ENCODE measurements around the gene SAYSD1. TPM values are rescaled to one million over a fixed set of nuclear protein-coding genes. Genes with fewer than 3 reads are reported as not detected.

SAYSD1 gene
- total and polyA plus RNA-seq, 2 of the 8 experiments (the other 6 are each of a cell fraction or from before 2014, with no cell fraction given) = 6.7 to 7.9 TPM

GRCh38 chr6:39060467-39061160 is 54.4 kb downstream of the SAYSD1 start:
- Histone ChIP-seq H3K4me1 (replicated peaks in 1 of 4; ENCODE audit: control insufficient read depth in 3 of 4, insufficient read depth in 4 of 4, low read length in 3 of 4) (no peaks in the 10 kb centered on the region), H3K27me3 (replicated peaks in 1 of 4; ENCODE audit: control insufficient read depth in 3 of 4, extremely low read depth in 1 of 4, insufficient read depth in 3 of 4, low read length in 3 of 4) (no peaks in the 10 kb centered on the region), H3K9ac (replicated peaks in 1 of 4; ENCODE audit: extremely low read depth in 1 of 4, low read depth in 3 of 4, low read length in 3 of 4) (no peak overlapping the region), H2BK12ac (ENCODE audit: low read depth, low read length) (no peak overlapping the region), H3K56ac (replicated peaks; ENCODE audit: insufficient read length, low read depth, low read length) (no peak overlapping the region), H4K91ac (replicated peaks; ENCODE audit: insufficient read length, low read length) (no peak overlapping the region), H4K20me1 (replicated peaks in 1 of 2; ENCODE audit: control insufficient read depth in 1 of 2, insufficient read depth in 2 of 2, low read length in 2 of 2) (peaks cover 0 to 2% of the 10 kb centered on the region in 2 experiments), H2BK5ac (ENCODE audit: low read depth, low read length) (no peak overlapping the region), H4K5ac (ENCODE audit: insufficient read length, low read depth, low read length) (no peak overlapping the region), H2BK15ac (ENCODE audit: low read length) (no peak overlapping the region), H3K14ac (ENCODE audit: insufficient read length) (no peak overlapping the region), H2AFZ (ENCODE audit: low read length) (no peak overlapping the region), H3K79me1 (ENCODE audit: low read depth, low read length) (no peaks in the 10 kb centered on the region), H4K8ac (ENCODE audit: extremely low read depth, insufficient read depth, low read length) (no peak overlapping the region; the same call in 1 of the 2 replicates), H3K4me2 (ENCODE audit: insufficient read depth in 1 of 2, low read depth in 2 of 2, low read length in 2 of 2) (no peak overlapping the region), H3K23me2 (ENCODE audit: low read depth, low read length) (no peaks in the 10 kb centered on the region; the same call in 1 of the 2 replicates), H3K23ac (ENCODE audit: insufficient read length) (no peak overlapping the region), H3K27ac (ENCODE audit: low read depth, low read length) (no peak overlapping the region), H2BK20ac (ENCODE audit: low read length) (no peak overlapping the region), H2BK120ac (replicated peaks; ENCODE audit: low read depth, low read length) (no peak overlapping the region), H2AK5ac (ENCODE audit: low read depth, low read length) (no peak overlapping the region), H3K79me2 (ENCODE audit: control insufficient read depth in 1 of 2, insufficient read depth in 2 of 2, low read length in 2 of 2) (no peaks in the 10 kb centered on the region), H3K36me3 (ENCODE audit: control insufficient read depth in 2 of 4, insufficient read depth in 4 of 4, low read length in 3 of 4) (peaks cover 0 to 3% (median 2%) of the 10 kb centered on the region in 4 experiments; a peak in 2 of 8 replicates), H3K4ac (replicated peaks; ENCODE audit: insufficient read length, low read depth, low read length) (no peak overlapping the region), H3K9me3 (ENCODE audit: insufficient read depth in 2 of 2, low read depth in 1 of 2, low read length in 1 of 2) (no peaks in the 10 kb centered on the region), H3K4me3 (ENCODE audit: extremely low read depth in 1 of 4, insufficient read depth in 2 of 4, low read depth in 3 of 4, low read length in 4 of 4) (no peak overlapping the region), H3K18ac (ENCODE audit: extremely low read depth, low read length) (no peak overlapping the region)
- ChIA-PET CTCF (ENCODE audit: partially characterized antibody) (interaction anchor here (0.6 to 5.1 kb wide), 20 partner anchors 10 to 1948 kb away, joined by 3 to 28 read pairs (median 5); partner anchors contain the start of gene GLP1R), POLR2A (ENCODE audit: partially characterized antibody) (interaction anchor here (0.8 to 1.6 kb wide), 2 partner anchors 12 to 23 kb away, joined by 3 to 5 read pairs; no protein-coding TSS in a partner anchor)
- no peak for DNase-seq (ENCODE audit: low read depth in 1 of 2, low spot score in 2 of 2)
- FAIRE-seq = no peak
- 90% methylated on average over 7 of the region's 7 CpGs; no CpG with 5 or more reads in 1 of the 2 experiments for WGBS, 2 experiments (ENCODE audit: extremely low coverage in 1 of 2, insufficient coverage in 1 of 2, insufficient read length in 1 of 2, insufficient replicate concordance in 2 of 2, low coverage in 1 of 2, low lambda C conversion rate in 2 of 2, missing lambda C conversion rate in 1 of 2)
- TF ChIP-seq MAX (IDR thresholded peaks at IDR 0.05) (no peak), TCF12 (IDR thresholded peaks at IDR 0.05; ENCODE audit: low read depth, low read length) (no peak), FOSL1 (IDR thresholded peaks at IDR 0.05; ENCODE audit: insufficient read depth, low read depth, low read length) (no peak), SRF (IDR thresholded peaks at IDR 0.05; ENCODE audit: low read depth, low read length) (no peak), CHD2 (IDR thresholded peaks at IDR 0.05; ENCODE audit: low read length) (no peak), GTF2F1 (IDR thresholded peaks at IDR 0.05; ENCODE audit: borderline replicate concordance, low read depth, low read length) (no peak), SP1 (IDR thresholded peaks at IDR 0.05; ENCODE audit: low read depth, low read length) (no peak), TAF7 (optimal IDR thresholded peaks at IDR 0.05; ENCODE audit: borderline replicate concordance, low read depth, low read length) (no peak), EZH2 (IDR thresholded peaks at IDR 0.05; ENCODE audit: low read depth, low read length, severe bottlenecking) (no peak), BRCA1 (IDR thresholded peaks at IDR 0.05; ENCODE audit: low read depth, low read length) (no peak), KDM4A (IDR thresholded peaks at IDR 0.05; ENCODE audit: low read depth, low read length, severe bottlenecking) (no peak), CBX8 (IDR thresholded peaks at IDR 0.05; ENCODE audit: borderline replicate concordance, low read depth, low read length) (no peak), RXRA (IDR thresholded peaks at IDR 0.05; ENCODE audit: insufficient read depth, low read depth, low read length) (no peak)

Data from H1 (cell line).